ENCODE data around the gene USP10.

DNA sequence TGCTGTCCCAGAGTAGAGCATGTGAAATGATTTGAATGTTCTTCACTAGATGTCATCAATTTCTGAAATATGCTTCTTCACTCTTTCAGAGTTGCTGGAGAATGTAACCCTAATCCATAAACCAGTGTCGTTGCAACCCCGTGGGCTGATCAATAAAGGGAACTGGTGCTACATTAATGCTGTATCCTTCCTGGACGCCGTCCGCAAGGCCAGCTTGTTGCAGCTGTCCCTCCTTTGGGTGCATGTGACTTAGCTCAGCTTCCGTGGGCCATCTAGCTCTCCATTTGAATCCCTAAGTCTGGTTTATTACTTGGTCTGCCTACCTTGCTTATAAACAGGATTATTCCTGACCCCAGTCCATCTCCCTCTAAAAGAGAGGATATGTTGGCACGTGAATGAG, 58.8 kb downstream of the USP10 start:
- no peak for TF ChIP-seq TAF1 (IDR thresholded peaks at IDR 0.05; ENCODE audit: low read depth)
- TF ChIP-seq RAD21 (IDR thresholded peaks at IDR 0.05; ENCODE audit: low read depth): no peak
- no peak for TF ChIP-seq EP300 (IDR thresholded peaks at IDR 0.05; ENCODE audit: borderline replicate concordance)
